ENCODE measurements around the gene CD84.
"Not testable (repeated sequence)": the region's sequence is repeated elsewhere in the genome, so short reads cannot be mapped to it uniquely, and the experiment has no call there.

The CD84 gene

GRCh38 chr1:160521554-160521953 is 57.7 kb downstream of the CD84 start:
- Histone ChIP-seq H3K36me3 (ENCODE audit: insufficient read depth, low read length) (no peaks in the 10 kb centered on the region), H2AFZ (ENCODE audit: low read depth, low read length) (no peak overlapping the region), H3K27me3 (ENCODE audit: insufficient read depth, low read length) (no peaks in the 10 kb centered on the region), H3K4me3 (ENCODE audit: low read length) (no peak overlapping the region), H3K9me3 (ENCODE audit: low read length) (no peaks in the 10 kb centered on the region), H3K4me1 (ENCODE audit: insufficient read depth, low read length) (no peaks in the 10 kb centered on the region)

- no peak overlapping the region for H3K4me3 ChIP-seq (ENCODE audit: low read length)
- no peaks in the 10 kb centered on the region for H3K9me3 ChIP-seq (ENCODE audit: low read length)
- H3K27me3 ChIP-seq (ENCODE audit: insufficient read depth, low read length) = no peaks in the 10 kb centered on the region
- no peaks in the 10 kb centered on the region for H3K4me1 ChIP-seq (ENCODE audit: insufficient read depth, low read length)
- no peak overlapping the region for H2AFZ ChIP-seq (ENCODE audit: low read depth, low read length)
- H3K36me3 ChIP-seq (ENCODE audit: insufficient read depth, low read length) = no peaks in the 10 kb centered on the region
Measured at GRCh38 chr1:160520999-160521398, 58.3 kb downstream of the CD84 start.

DNA sequence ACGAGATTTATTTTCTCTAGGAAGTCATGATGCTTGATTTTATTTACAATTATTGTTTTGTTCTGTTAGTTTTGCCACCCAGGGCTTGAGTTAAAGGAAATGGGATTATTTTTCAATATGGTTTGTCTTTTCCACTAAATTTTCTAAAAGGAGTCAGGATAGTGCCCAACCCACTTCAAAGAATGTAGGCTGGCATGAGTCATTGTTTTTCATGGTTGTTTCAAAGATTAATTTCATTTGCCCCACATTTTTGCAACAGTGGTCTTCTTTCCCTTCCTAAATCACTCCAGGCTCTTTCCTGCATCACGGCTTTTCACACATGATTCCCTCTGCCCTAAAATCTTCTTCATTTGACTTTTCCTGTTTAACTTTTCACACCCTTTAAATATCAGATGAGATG is 58.7 kb downstream of the CD84 start:
- Histone ChIP-seq H3K4me1 (ENCODE audit: insufficient read depth, low read length) (no peaks in the 10 kb centered on the region), H2AFZ (ENCODE audit: low read depth, low read length) (no peak overlapping the region), H3K27me3 (ENCODE audit: insufficient read depth, low read length) (no peaks in the 10 kb centered on the region), H3K4me3 (ENCODE audit: low read length) (no peak overlapping the region), H3K36me3 (ENCODE audit: insufficient read depth, low read length) (no peaks in the 10 kb centered on the region), H3K9me3 (ENCODE audit: low read length) (no peaks in the 10 kb centered on the region)

DNA sequence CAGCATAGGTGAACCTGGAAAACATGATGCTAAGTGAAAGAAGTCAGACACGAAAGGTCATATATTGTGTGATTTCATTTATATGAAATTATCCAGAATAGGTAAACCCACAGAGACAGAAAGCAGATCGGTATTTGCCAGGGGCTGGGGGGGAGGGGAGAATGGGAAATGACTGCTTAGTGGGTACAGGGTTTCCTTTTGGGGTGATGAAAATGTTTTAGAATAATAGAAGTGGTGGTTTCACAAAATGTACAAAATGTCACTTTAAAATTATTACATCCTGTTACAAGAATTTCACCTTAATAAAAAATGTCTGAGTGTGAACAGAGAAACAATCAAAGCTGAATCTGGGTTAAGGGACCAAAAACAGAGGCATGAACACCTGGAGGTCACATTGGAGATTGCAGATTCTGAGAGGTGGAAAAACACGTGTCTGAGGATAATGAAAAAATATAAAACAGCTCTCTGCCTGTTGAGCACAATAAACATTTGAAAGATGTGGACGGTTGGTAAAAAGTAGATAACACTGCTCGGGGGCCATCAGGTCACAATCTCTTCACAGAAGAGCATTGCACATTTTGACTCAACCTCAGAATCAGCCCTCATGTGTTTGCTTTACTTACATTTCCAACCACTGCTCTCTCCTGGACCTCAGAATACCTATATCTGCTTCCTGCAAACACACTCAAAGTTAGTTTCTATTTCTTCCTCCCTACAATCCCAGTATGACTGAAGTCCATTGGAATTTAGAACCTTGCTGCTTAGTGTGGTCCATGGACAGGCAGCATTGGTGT is 59.5 kb downstream of the CD84 start:
- no peak overlapping the region for H3K4me3 ChIP-seq (ENCODE audit: low read length)
- no peak overlapping the region for H2AFZ ChIP-seq (ENCODE audit: low read depth, low read length)
- H3K4me1 ChIP-seq (ENCODE audit: insufficient read depth, low read length) = no peaks in the 10 kb centered on the region
- H3K36me3 ChIP-seq (ENCODE audit: insufficient read depth, low read length) = no peaks in the 10 kb centered on the region
- no peaks in the 10 kb centered on the region for H3K9me3 ChIP-seq (ENCODE audit: low read length)
- H3K27me3 ChIP-seq (ENCODE audit: insufficient read depth, low read length) = no peaks in the 10 kb centered on the region

- H2AFZ ChIP-seq (ENCODE audit: low read depth, low read length); H3K4me1 ChIP-seq (ENCODE audit: insufficient read depth, low read length); H3K4me3 ChIP-seq (ENCODE audit: low read length); H3K9me3 ChIP-seq (ENCODE audit: low read length); H3K36me3 ChIP-seq (ENCODE audit: insufficient read depth, low read length); H3K27me3 ChIP-seq (ENCODE audit: insufficient read depth, low read length): not testable (repeated sequence)
Measured at GRCh38 chr1:160517519-160517918, 61.8 kb downstream of the CD84 start.

DNA sequence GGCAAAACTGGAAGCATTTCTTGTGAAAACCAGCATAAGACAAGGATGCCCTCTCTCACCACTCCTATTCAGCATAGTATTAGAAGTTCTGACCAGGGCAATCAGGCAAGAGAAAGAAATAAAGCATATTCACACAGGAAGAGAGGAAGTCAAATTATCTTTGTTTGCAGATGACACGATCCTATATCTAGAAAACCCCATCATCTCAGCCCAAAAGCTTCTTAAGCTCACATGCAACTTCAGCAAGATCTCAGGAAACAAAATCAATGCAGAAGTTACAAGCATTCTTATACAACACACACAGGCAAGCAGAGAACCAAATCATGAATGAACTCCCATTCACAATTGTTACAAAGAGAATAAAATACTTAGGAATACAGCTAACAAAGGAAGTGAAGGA is 63.4 kb downstream of the CD84 start:
- H3K4me1 ChIP-seq (ENCODE audit: insufficient read depth, low read length); H3K4me3 ChIP-seq (ENCODE audit: low read length); H3K9me3 ChIP-seq (ENCODE audit: low read length); H3K36me3 ChIP-seq (ENCODE audit: insufficient read depth, low read length); H2AFZ ChIP-seq (ENCODE audit: low read depth, low read length); H3K27me3 ChIP-seq (ENCODE audit: insufficient read depth, low read length): not testable (repeated sequence)

- Histone ChIP-seq H3K4me3 (ENCODE audit: low read length) (no peak overlapping the region), H3K4me1 (ENCODE audit: insufficient read depth, low read length) (no peaks in the 10 kb centered on the region), H2AFZ (ENCODE audit: low read depth, low read length) (no peak overlapping the region), H3K36me3 (ENCODE audit: insufficient read depth, low read length) (no peaks in the 10 kb centered on the region), H3K9me3 (ENCODE audit: low read length) (no peaks in the 10 kb centered on the region), H3K27me3 (ENCODE audit: insufficient read depth, low read length) (no peaks in the 10 kb centered on the region)
Measured at GRCh38 chr1:160504651-160505050, 74.6 kb downstream of the CD84 start.

- no peak overlapping the region for H2AFZ ChIP-seq (ENCODE audit: low read depth, low read length)
- H3K4me3 ChIP-seq (ENCODE audit: low read length) = no peak overlapping the region
Measured at GRCh38 chr1:160503087-160503486, 76.2 kb downstream of the CD84 start.

GRCh38 chr1:160500321-160500990 is 78.8 kb downstream of the CD84 start:
- H3K9me3 ChIP-seq (ENCODE audit: low read length) = no peaks in the 10 kb centered on the region
- no peaks in the 10 kb centered on the region for H3K36me3 ChIP-seq (ENCODE audit: insufficient read depth, low read length)
- H3K27me3 ChIP-seq (ENCODE audit: insufficient read depth, low read length) = no peaks in the 10 kb centered on the region
- no peak overlapping the region for H3K4me3 ChIP-seq (ENCODE audit: low read length)
- no peaks in the 10 kb centered on the region for H3K4me1 ChIP-seq (ENCODE audit: insufficient read depth, low read length)
- H2AFZ ChIP-seq (ENCODE audit: low read depth, low read length) = no peak overlapping the region

More at GRCh38 chr1:160503087-160503486, 76.2 kb downstream of the CD84 start:
- H3K27me3 ChIP-seq (ENCODE audit: insufficient read depth, low read length) = no peaks in the 10 kb centered on the region
- no peaks in the 10 kb centered on the region for H3K4me1 ChIP-seq (ENCODE audit: insufficient read depth, low read length)
- no peaks in the 10 kb centered on the region for H3K36me3 ChIP-seq (ENCODE audit: insufficient read depth, low read length)
- no peaks in the 10 kb centered on the region for H3K9me3 ChIP-seq (ENCODE audit: low read length)

DNA sequence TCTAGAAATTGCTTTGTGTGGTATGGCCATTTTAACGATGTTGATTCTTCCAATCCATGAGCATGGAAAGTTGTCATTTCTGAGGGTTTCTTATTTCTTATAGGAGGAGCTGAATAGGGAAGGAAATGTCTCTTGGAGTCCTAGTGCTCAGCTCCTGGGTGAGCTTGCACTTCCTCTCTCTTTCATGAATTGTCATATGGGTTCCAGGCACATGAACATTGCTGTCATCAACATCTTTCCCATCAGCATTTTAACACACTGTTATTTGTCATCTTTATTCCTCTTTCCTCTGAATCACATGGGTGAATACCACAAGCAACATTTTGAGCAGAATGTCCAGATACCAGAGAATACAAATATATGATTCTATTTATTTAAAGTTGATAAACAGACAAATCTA is 79.7 kb downstream of the CD84 start:
- Histone ChIP-seq H3K4me3 (ENCODE audit: low read length) (no peak overlapping the region), H3K9me3 (ENCODE audit: low read length) (no peaks in the 10 kb centered on the region)

GRCh38 chr1:160498301-160499065 is 80.8 kb downstream of the CD84 start:
- not testable (repeated sequence) for H3K36me3 ChIP-seq (ENCODE audit: insufficient read depth, low read length); H2AFZ ChIP-seq (ENCODE audit: low read depth, low read length); H3K4me1 ChIP-seq (ENCODE audit: insufficient read depth, low read length); H3K4me3 ChIP-seq (ENCODE audit: low read length); H3K27me3 ChIP-seq (ENCODE audit: insufficient read depth, low read length); H3K9me3 ChIP-seq (ENCODE audit: low read length)

More for the DNA sequence above, 79.7 kb downstream of the CD84 start:
- Histone ChIP-seq H3K36me3 (ENCODE audit: insufficient read depth, low read length) (no peaks in the 10 kb centered on the region), H3K4me1 (ENCODE audit: insufficient read depth, low read length) (no peaks in the 10 kb centered on the region), H2AFZ (ENCODE audit: low read depth, low read length) (no peak overlapping the region), H3K27me3 (ENCODE audit: insufficient read depth, low read length) (no peaks in the 10 kb centered on the region)

DNA sequence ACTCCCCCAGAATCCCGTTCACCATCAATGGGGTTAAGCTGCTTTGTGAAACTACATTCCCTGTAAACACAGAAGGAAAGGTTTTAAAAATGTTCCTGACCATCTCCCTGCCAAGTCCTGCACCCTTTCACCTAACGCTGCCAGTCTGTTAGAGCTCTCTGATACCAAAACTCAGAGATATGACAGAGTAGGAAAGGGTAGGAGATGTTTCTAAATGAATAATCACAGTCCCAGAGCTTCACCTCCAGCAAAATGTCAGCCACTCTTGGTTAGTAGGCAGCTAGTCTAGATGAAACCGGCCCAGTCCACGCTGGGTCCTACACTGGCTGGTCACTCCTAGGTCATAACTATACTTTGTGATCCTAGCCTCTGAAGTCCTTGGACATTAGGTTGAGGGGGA is 83.0 kb downstream of the CD84 start:
- Histone ChIP-seq H3K4me3 (ENCODE audit: low read length) (no peak overlapping the region), H3K36me3 (ENCODE audit: insufficient read depth, low read length) (no peaks in the 10 kb centered on the region), H3K27me3 (ENCODE audit: insufficient read depth, low read length) (no peaks in the 10 kb centered on the region), H2AFZ (ENCODE audit: low read depth, low read length) (no peak overlapping the region), H3K9me3 (ENCODE audit: low read length) (no peaks in the 10 kb centered on the region), H3K4me1 (ENCODE audit: insufficient read depth, low read length) (no peaks in the 10 kb centered on the region)

DNA sequence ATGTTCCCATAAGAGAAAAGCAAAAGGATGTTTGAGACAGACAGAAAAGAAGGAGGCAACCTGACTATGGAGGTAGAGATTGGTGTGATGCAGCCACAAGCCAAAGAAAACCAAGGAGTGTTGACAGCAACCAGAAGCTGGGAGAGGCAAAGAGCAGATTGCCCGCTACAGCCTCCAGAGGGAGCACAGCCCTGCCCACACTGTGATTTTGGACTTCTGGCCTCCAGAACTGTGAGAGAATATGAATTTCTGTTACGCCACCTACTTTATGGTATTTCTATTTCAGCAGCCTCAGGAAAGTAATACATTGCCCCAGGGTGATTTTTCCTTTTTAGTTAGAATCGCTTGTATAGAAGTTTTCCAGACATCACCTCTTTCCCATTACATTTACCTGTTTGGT is 84.7 kb downstream of the CD84 start:
- Histone ChIP-seq H3K4me1 (ENCODE audit: insufficient read depth, low read length) (no peaks in the 10 kb centered on the region), H2AFZ (ENCODE audit: low read depth, low read length) (no peak overlapping the region), H3K27me3 (ENCODE audit: insufficient read depth, low read length) (no peaks in the 10 kb centered on the region), H3K9me3 (ENCODE audit: low read length) (no peaks in the 10 kb centered on the region), H3K4me3 (ENCODE audit: low read length) (no peak overlapping the region), H3K36me3 (ENCODE audit: insufficient read depth, low read length) (no peaks in the 10 kb centered on the region)
